Stimulated activated CD8-positive, alpha-beta memory T cell treated with anti-CD3 and anti-CD28 coated beads, Interleukin-12 subunit alpha, Interleukin-12 subunit beta, amount 100 ng/mL, for 24 hours (primary cell): Measurements from ENCODE around the gene TAS2R1.
"Not testable (repeated sequence)": the region's sequence is repeated elsewhere in the genome, so short reads cannot be mapped to it uniquely, and the experiment has no call there.

Source experiments
- DNase-seq: peaks from one replicate; pipeline ENCODE4 v3.0.0-alpha.2; 2020; ENCODE audit errors: extremely low read depth

Gene TAS2R1

DNA sequence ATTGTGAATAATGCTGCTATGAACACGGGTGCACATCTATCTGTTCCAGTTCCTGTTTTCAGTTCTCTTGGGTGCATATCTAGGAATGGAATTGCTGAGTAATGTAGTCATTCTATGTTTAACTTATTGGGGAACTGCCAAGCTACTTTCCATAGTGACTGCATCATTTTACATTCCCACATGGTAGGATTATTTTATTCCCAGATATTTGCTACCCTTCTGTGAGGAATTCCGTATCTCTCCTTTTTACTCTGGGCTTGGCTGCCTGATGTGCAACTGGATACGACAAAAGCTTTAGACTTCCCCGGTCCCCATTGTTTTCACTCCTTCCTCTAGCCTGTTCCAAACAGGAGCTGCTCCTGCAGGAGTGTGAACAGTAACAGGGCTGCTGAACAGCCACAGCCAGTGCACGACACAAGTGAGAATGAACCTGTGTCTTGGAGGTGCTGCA is 7.2 kb downstream of the TAS2R1 start:
- no peak for DNase-seq

DNA sequence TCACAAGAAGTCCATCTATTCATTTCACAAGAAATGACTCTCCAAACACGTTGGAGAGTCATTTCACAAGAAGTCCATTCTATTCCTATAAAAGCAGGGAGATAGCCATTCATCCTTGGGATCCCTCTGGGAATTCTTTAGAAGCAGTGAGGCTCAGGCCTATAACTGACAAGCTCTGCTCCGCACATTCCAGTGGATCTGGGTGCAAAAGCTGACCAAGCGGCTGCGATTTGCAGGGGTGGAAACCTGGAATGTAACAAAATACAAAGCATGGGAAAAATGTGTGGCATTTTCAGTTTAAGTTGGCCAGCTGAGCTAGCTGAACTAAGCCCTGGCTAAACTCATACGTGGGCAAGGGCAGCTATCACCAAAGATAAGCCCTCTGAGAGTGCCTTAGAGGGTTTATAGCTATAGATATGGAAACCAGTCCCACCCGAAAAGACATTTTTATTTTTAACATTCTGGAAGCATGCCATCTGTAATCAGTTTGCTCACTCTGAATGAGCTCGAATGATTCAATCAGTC is 8.7 kb downstream of the TAS2R1 start:
- no peak for DNase-seq

DNA sequence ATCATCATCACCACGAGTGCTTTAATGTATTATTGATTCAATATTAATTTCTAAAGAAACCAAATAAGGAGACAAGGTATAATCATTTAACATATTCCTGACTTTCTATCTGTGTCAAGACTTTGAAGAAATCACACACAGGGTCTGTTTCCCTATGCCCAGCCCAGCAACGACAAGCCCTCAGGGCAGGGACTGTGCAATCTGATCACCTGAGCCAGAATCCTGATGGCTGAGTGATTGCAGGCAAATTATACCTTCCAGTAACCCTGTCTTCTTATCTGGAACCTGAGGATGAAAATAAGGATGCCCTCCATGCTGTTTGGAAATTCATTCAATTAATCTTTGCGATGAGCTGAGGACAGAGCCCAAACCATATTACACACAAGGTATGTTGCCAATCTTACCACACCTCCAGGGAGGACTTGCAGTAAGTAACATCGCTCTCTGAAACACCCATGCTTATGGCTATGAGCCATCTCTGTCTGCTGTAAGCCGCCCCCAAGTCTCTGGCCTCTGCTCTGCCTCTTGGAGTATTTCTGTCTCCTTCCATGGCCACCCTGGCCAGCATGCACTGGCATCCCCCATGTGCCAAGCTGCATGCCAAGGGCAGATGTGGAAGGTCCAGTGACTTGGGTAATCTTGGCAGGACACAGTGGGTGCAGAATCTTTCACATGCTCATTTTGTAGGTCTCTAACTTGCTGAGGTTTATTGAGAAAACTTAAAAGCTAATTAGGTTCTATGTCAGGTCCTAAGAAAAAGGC is 10.6 kb downstream of the TAS2R1 start:
- DNase-seq, result no peak

GRCh38 chr5:9617739-9618504 is 12.2 kb downstream of the TAS2R1 start:
- DNase-seq, result no peak

- DNase-seq, result no peak
Measured at GRCh38 chr5:9617221-9617620, 12.9 kb downstream of the TAS2R1 start.

DNA sequence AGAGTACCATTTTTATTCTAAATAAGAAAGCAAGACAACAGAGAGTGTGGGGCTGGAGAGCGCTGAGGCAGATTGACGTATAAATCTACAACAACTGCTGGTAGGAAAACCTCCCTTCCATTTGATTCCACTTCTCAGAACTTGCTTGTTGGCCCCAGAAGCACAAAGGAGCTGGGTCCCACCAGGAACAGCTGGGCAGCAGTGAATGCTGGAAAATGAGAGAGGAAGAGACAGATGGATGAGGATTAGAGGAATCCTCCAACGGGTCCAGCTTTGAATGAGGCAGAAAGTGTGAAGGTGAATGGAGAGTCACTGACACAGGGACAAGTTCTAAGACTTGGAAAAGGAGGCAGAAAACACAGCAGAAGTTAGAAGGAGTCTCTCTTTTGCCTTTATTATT is 14.8 kb downstream of the TAS2R1 start:
- DNase-seq, result no peak

DNA sequence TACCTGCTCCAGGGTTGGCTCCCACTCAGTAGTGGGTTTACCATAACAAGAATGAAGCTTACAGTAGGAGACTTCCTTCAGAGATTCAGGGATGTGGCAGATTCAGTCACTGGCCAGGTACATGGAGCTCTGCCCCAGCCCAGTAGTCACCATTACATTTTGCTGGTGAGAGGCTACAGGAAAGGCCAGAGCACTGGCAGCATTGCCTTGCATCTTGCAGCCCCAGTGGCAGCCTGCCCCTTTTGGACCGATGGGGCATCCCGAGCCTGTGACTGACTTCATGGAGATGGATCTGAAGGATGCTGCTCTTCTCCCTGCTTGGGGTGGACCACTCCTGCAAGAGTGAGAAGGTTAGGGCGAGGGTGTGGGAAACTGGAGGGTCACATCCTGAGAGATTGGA is 16.8 kb downstream of the TAS2R1 start:
- DNase-seq, result no peak

DNA sequence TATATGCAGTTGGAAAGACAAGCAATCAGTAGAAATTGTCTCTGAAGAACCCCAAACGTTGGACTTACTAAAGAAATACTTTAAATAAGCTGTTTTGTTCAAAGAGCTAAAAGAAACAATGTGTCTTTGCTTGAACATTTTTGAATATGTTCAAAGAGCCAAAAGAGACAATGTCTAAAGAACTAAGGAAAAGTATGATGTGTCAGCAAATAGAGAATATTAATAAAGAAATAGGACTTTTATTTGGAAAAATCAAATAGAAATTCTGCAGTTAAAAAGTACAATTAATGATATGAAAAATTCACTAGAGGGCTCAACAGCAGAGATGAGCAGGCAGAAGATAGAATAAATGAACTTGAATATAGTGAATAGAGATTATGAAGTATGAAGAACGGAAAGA is 19.2 kb downstream of the TAS2R1 start:
- no peak for DNase-seq

DNA sequence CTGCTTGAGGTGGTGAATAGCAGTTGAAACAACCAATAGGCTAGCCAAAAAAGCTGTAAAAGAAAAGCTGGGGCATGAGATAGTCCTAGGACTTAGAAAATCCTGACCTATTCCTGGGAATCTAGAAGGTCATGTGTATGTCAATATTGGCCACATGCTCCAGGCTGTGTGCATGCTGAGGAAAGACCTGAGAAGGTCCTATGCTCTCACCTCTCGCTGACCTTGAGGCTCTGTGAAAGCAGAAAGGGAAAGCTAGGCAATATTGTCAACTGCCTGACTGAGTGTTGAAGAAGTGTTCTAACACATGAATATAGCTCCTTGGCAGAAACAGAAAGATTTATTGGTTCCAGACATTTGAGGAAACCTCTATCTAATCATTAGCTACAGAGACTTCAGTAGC is 19.8 kb downstream of the TAS2R1 start:
- DNase-seq, result no peak

GRCh38 chr5:9608093-9608492 is 22.1 kb downstream of the TAS2R1 start:
- DNase-seq, result no peak

- DNase-seq, result no peak
Measured at GRCh38 chr5:9605041-9605838, 24.9 kb downstream of the TAS2R1 start.

DNA sequence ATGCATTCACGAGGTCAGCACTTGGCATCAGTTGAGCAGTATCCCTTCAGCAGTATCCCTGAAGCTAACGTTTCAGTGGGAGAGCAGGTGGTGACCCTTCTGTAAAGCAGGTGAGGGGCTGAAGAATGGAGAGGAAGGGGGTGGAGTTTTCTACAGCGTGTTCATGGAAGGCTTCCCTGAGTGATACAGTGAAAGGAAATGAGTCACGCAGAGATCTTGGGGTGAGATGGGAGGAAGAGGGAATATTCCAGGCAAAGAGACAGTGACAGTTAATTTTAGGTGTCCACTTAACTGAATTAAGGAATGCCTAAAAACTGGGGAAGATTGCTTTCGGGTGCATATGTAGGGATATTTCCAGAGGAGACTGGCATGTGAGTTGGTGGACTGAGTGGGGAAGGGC is 25.7 kb downstream of the TAS2R1 start:
- DNase-seq, result no peak

DNA sequence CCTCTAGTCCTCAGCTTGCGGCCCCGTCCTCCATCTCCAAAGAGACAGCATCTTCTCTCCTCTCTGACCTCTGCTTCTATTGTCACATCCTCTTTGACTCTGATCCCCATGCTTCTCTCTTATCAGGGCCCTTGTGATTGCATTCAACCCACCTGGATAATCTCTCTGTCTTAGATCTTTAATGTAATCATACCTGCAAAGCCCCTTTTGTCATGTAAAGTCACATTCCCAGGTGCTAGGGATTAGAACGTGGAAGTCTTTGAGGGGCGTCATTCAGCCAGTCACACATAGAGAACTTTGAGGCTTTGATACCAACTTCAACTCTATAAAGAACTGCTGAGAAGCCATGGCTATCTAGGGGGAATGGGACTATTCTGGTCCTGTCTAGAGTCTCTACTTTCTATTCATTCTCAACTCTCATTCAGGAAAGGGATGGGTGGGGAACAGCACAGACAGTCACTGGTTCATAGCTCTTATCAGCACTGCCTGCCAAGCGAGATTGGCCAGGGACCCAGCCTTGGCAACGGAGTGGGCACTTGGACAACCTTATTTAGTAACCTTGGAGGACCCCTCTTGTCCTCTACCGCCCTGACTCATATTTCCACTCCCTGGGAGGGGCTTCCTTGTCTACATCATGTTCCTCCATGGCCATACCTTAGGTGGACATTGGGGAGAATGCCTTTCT is 29.0 kb downstream of the TAS2R1 start:
- no peak for DNase-seq

DNA sequence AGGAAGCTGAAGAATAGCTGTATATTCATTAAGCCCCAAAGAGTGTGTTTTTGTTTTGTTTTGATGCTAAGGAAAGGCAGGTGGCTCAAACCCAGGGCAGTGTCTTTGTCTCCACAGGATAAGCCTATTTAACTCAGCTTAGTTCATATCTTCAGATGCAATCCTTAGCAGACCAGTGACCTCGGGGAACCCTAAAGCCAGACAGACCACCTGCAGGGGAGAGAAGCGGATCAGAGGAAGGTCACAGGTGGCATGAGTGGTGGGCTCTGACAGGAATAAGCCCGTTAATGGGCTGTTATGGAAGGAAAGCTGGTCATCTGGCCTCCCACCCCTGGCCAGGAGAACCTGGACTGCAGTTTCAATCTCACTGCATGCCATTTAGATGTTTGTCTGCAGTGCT is 30.8 kb downstream of the TAS2R1 start:
- no peak for DNase-seq

GRCh38 chr5:9598329-9598728 is 31.8 kb downstream of the TAS2R1 start:
- not testable (repeated sequence) for DNase-seq

- not testable (repeated sequence) for DNase-seq
Measured at GRCh38 chr5:9597322-9597721, 32.8 kb downstream of the TAS2R1 start.

- DNase-seq, result no peak
Measured at GRCh38 chr5:9596824-9597223, 33.3 kb downstream of the TAS2R1 start.

GRCh38 chr5:9596171-9596780 is 33.9 kb downstream of the TAS2R1 start:
- DNase-seq, result no peak

DNA sequence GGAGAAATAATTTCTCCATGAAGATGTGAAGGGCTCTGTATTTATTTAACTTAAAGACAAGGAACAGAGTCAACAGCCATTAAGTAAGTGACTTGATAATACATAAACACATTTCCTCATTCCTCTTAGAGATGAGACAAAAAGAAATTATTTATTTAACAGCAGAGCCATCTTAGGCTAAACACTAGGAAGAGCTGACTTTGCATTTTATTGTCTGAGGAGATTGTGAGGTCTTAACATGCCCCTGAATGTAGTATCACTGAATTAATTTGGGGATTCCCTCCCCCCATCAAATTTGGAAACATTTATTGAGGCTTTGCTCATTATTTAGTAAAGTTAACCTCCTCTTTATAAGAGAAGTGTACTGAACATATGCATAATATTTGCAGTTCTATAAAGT is 35.2 kb downstream of the TAS2R1 start:
- no peak for DNase-seq

- no peak for DNase-seq
Measured at GRCh38 chr5:9589049-9589835, 40.9 kb downstream of the TAS2R1 start.
